GM23338 (cell line): Measurements from ENCODE around the gene DNAJC5G. TPM values are rescaled to one million over a fixed set of nuclear protein-coding genes. Genes with fewer than 3 reads are reported as not detected.

Experiments
- ATAC-seq: fragments of 200-7000 bp; cut with Tn5 transposase; 3 replicates; pipeline ENCODE4 v1.9.1; 2020
- DNase-seq: peaks from one replicate; pipeline ENCODE4 v3.0.0-alpha.2; 2015; ENCODE audit warnings: low spot score
- H2AFZ ChIP-seq: fragments of 200-600 bp; sonication (generic); 2 replicates; pipeline ENCODE4 v1.8.0; 2016; ENCODE audit warnings: antibody characterized with exemption, mild to moderate bottlenecking, moderate library complexity
- H3F3A ChIP-seq: fragments of 200-600 bp; sonication (generic); replicated peaks from 2 replicates; pipeline ENCODE4 v1.8.0; 2017; ENCODE audit warnings: antibody characterized with exemption, mixed run types, low read depth
- H3K27ac ChIP-seq: fragments of 200-600 bp; sonication (generic); 2 replicates; pipeline ENCODE4 v1.6.1; 2016; ENCODE audit warnings: low read depth
- H3K27me3 ChIP-seq: fragments of 200-600 bp; sonication (generic); 2 replicates; pipeline ENCODE4 v1.8.0; 2016; ENCODE audit warnings: mild to moderate bottlenecking, mixed run types, moderate library complexity; ENCODE audit not compliant: insufficient read depth
- H3K36me3 ChIP-seq: fragments of 200-600 bp; sonication (generic); 2 replicates; pipeline ENCODE4 v1.8.0; 2016; ENCODE audit warnings: mild to moderate bottlenecking; ENCODE audit not compliant: insufficient read depth
- H3K4me1 ChIP-seq: fragments of 200-600 bp; sonication (generic); 2 replicates; pipeline ENCODE4 v1.8.0; 2016; ENCODE audit warnings: mild to moderate bottlenecking, moderate library complexity; ENCODE audit not compliant: insufficient read depth
- H3K4me2 ChIP-seq: fragments of 200-600 bp; sonication (generic); 2 replicates; pipeline ENCODE4 v1.7.1; 2017; ENCODE audit warnings: mixed run types
- H3K4me3 ChIP-seq: fragments of 200-600 bp; sonication (generic); 2 replicates; pipeline ENCODE4 v1.6.1; 2016; ENCODE audit warnings: mixed run types
- H3K79me2 ChIP-seq: fragments of 200-600 bp; sonication (generic); replicated peaks from 2 replicates; pipeline ENCODE4 v1.8.0; 2017; ENCODE audit warnings: mild to moderate bottlenecking; ENCODE audit not compliant: insufficient read depth
- H3K9me2 ChIP-seq: fragments of 200-600 bp; sonication (generic); 2 replicates; pipeline ENCODE4 v1.8.0; 2017; ENCODE audit not compliant: insufficient read depth
- H4K20me1 ChIP-seq: fragments of 200-600 bp; sonication (generic); replicated peaks from 2 replicates; pipeline ENCODE4 v1.8.0; 2017; ENCODE audit warnings: mild to moderate bottlenecking; ENCODE audit not compliant: insufficient read depth
- H3K27ac Mint-ChIP-seq: 2 replicates; pipeline ENCODE4 v1.8.0; 2020; ENCODE audit warnings: inconsistent platforms, mild to moderate bottlenecking, moderate library complexity, mixed read lengths
- H3K27me3 Mint-ChIP-seq: 3 replicates; pipeline ENCODE4 v1.8.0; 2022; ENCODE audit warnings: low read depth, mild to moderate bottlenecking, moderate library complexity, mixed read lengths, inconsistent platforms; ENCODE audit not compliant: insufficient read depth, poor library complexity
- H3K36me3 Mint-ChIP-seq: 3 replicates; pipeline ENCODE4 v1.8.0; 2021; ENCODE audit warnings: low read depth, mild to moderate bottlenecking, inconsistent platforms, moderate library complexity, mixed read lengths
- H3K4me1 Mint-ChIP-seq: 3 replicates; pipeline ENCODE4 v1.8.0; 2020; ENCODE audit warnings: mild to moderate bottlenecking, inconsistent platforms, mixed read lengths
- H3K4me3 Mint-ChIP-seq: 3 replicates; pipeline ENCODE4 v1.8.0; 2021; ENCODE audit warnings: moderate library complexity, mild to moderate bottlenecking, inconsistent platforms, mixed read lengths
- H3K9me3 Mint-ChIP-seq: 3 replicates; pipeline ENCODE4 v1.8.0; 2020; ENCODE audit warnings: moderate library complexity, mild to moderate bottlenecking, inconsistent platforms, mixed read lengths
- EZH2phosphoT487 ChIP-seq: fragments of 200-600 bp; sonication (generic); IDR thresholded peaks from one replicate; pipeline ENCODE4 v1.8.1; 2018; ENCODE audit warnings: antibody characterized with exemption; ENCODE audit not compliant: unreplicated experiment
- STAT1 ChIP-seq: IDR thresholded peaks from one replicate; pipeline ENCODE4 v1.6.1; 2016; ENCODE audit warnings: antibody characterized with exemption; ENCODE audit not compliant: unreplicated experiment
- ZNF331 ChIP-seq: fragments of 250-450 bp; sonication (Bioruptor Pico); IDR thresholded peaks from 2 replicates; pipeline ENCODE4 v1.5.0; 2020; ENCODE audit warnings: low read depth, mild to moderate bottlenecking, moderate library complexity
- ZNF462 ChIP-seq: fragments of 250-450 bp; sonication (Bioruptor Pico); IDR thresholded peaks from 2 replicates; pipeline ENCODE4 v1.5.0; 2020; ENCODE audit warnings: mild to moderate bottlenecking, moderate library complexity
- polyA plus RNA-seq: library from polyadenylated mRNA; unstranded; fragments of >200 nt; fragmentation: Nextera tagmentation; extraction: Ambion mirVana; gene quantifications from 2 replicates; pipeline ENCODE4 v1.2.1, GENCODE V29; 2016
- total RNA-seq: library from RNA; depleted of rRNA; stranded (reverse); fragments of >200 nt; shearing (Covaris generic); gene quantifications from 2 replicates; pipeline ENCODE4 v1.2.3, GENCODE V29; 2014
- TF ChIP-seq, protein P1 (sequence below): IDR thresholded peaks from one replicate; pipeline ENCODE4 v1.6.1; 2018; ENCODE audit warnings: antibody characterized with exemption; ENCODE audit not compliant: unreplicated experiment

The DNAJC5G gene
- total and polyA plus RNA-seq, 2 experiments from 2014 or later: 0.59 TPM; not detected in 1

DNA sequence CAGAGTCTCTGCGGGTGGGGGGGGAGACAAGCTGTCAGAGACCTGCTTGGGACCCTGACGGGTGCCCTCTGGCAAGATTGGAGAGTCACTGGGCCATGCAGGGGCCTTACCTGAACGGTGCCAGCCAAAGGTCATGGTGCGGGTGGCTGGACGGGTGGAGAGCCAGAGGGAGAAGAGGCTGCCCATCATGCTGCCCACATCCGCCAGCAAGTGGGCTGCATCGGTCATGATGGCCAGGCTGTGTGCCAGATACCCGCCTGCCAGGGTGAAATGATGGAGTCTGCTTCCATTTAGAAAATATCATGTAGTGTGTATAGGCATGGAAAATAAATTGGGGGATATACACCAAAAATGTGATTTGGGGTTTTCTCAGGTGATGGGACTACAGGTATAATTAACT is 17.2 kb upstream of the DNAJC5G start:
- H3K27me3 ChIP-seq: peaks cover 34% of the 10 kb centered on the region

More for the DNA sequence above, 17.2 kb upstream of the DNAJC5G start:
- no peaks in the 10 kb centered on the region; the same call in 1 of the 2 replicates for H4K20me1 ChIP-seq
- ATAC-seq (no peak), DNase-seq (no peak)
- Mint-ChIP-seq H3K9me3 (no peaks in the 10 kb centered on the region), H3K4me1 (peaks cover 12% of the 10 kb centered on the region), H3K4me3 (no peak overlapping the region), H3K27me3 (peaks cover 28% of the 10 kb centered on the region), H3K27ac (no peak overlapping the region), H3K36me3 (no peaks in the 10 kb centered on the region; the same call in 2 of the 3 replicates)
- H3K4me2 ChIP-seq: no peak overlapping the region
- H3K27ac ChIP-seq: no peak overlapping the region
- no peak overlapping the region for H3K4me3 ChIP-seq
- TF ChIP-seq ZNF331 (CRISPR knock-in tag) (no peak), EZH2phosphoT487 (no peak), STAT1 (no peak), ZNF462 (CRISPR knock-in tag) (no peak)
- TF ChIP-seq, protein P1, sequence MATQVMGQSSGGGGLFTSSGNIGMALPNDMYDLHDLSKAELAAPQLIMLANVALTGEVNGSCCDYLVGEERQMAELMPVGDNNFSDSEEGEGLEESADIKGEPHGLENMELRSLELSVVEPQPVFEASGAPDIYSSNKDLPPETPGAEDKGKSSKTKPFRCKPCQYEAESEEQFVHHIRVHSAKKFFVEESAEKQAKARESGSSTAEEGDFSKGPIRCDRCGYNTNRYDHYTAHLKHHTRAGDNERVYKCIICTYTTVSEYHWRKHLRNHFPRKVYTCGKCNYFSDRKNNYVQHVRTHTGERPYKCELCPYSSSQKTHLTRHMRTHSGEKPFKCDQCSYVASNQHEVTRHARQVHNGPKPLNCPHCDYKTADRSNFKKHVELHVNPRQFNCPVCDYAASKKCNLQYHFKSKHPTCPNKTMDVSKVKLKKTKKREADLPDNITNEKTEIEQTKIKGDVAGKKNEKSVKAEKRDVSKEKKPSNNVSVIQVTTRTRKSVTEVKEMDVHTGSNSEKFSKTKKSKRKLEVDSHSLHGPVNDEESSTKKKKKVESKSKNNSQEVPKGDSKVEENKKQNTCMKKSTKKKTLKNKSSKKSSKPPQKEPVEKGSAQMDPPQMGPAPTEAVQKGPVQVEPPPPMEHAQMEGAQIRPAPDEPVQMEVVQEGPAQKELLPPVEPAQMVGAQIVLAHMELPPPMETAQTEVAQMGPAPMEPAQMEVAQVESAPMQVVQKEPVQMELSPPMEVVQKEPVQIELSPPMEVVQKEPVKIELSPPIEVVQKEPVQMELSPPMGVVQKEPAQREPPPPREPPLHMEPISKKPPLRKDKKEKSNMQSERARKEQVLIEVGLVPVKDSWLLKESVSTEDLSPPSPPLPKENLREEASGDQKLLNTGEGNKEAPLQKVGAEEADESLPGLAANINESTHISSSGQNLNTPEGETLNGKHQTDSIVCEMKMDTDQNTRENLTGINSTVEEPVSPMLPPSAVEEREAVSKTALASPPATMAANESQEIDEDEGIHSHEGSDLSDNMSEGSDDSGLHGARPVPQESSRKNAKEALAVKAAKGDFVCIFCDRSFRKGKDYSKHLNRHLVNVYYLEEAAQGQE: no peak
- H3K79me2 ChIP-seq: no peaks in the 10 kb centered on the region
- no peaks in the 10 kb centered on the region for H3K9me2 ChIP-seq
- H3K4me1 ChIP-seq: peaks cover 7% of the 10 kb centered on the region
- no peaks in the 10 kb centered on the region for H3F3A ChIP-seq
- H3K36me3 ChIP-seq: no peaks in the 10 kb centered on the region
- no peak overlapping the region for H2AFZ ChIP-seq
